ENCODE results near the gene CCDC169.

Gene CCDC169

DNA sequence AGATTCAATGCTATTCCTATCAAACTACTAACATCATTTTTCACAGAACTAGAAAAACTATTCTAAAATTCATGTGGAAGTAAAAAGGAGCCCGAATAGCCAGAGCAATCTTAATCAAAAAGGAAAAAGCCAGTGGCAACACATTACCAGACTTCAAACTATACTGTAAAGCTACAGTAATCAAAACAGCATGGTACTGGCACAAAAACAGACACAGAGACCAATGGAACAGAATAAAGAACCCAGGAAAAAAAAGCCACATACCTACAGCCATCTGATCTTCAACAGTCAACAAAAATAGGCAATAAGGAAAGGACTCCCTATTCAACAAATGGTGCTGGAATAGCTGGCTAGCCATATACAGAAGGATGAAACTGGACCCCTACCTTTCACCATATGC is 72.9 kb downstream of the CCDC169 start:
- Histone ChIP-seq H3K79me2 (ENCODE audit: insufficient read depth, low read length) (no peaks in the 10 kb centered on the region), H3K27ac (ENCODE audit: low read depth, low read length, poor library complexity, severe bottlenecking) (no peak overlapping the region), H3K9ac (ENCODE audit: low read length) (no peak overlapping the region), H2AFZ (ENCODE audit: low read length) (no peak overlapping the region), H3K4me2 (ENCODE audit: low read length) (no peak overlapping the region), H3K4me3 (ENCODE audit: low read depth, low read length, poor library complexity, severe bottlenecking) (no peak overlapping the region), H4K20me1 (ENCODE audit: insufficient read depth, low read length) (no peaks in the 10 kb centered on the region), H3K9me2 (ENCODE audit: low read depth, low read length) (no peaks in the 10 kb centered on the region), H3K4me1 (ENCODE audit: insufficient read depth, low read length, severe bottlenecking) (no peaks in the 10 kb centered on the region), H3F3A (ENCODE audit: insufficient read depth, low read length) (no peaks in the 10 kb centered on the region), H3K36me3 (ENCODE audit: insufficient read depth, low read length) (no peaks in the 10 kb centered on the region), H3K9me3 (ENCODE audit: low read length) (no peaks in the 10 kb centered on the region), H3K27me3 (ENCODE audit: insufficient read depth, low read length) (no peaks in the 10 kb centered on the region)
- TF ChIP-seq EZH2 (IDR thresholded peaks at IDR 0.05; ENCODE audit: borderline replicate concordance, low read length) = no peak
- TF ChIP-seq, protein P1, sequence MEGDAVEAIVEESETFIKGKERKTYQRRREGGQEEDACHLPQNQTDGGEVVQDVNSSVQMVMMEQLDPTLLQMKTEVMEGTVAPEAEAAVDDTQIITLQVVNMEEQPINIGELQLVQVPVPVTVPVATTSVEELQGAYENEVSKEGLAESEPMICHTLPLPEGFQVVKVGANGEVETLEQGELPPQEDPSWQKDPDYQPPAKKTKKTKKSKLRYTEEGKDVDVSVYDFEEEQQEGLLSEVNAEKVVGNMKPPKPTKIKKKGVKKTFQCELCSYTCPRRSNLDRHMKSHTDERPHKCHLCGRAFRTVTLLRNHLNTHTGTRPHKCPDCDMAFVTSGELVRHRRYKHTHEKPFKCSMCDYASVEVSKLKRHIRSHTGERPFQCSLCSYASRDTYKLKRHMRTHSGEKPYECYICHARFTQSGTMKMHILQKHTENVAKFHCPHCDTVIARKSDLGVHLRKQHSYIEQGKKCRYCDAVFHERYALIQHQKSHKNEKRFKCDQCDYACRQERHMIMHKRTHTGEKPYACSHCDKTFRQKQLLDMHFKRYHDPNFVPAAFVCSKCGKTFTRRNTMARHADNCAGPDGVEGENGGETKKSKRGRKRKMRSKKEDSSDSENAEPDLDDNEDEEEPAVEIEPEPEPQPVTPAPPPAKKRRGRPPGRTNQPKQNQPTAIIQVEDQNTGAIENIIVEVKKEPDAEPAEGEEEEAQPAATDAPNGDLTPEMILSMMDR (IDR thresholded peaks at IDR 0.05; ENCODE audit: low read length) = no peak

DNA sequence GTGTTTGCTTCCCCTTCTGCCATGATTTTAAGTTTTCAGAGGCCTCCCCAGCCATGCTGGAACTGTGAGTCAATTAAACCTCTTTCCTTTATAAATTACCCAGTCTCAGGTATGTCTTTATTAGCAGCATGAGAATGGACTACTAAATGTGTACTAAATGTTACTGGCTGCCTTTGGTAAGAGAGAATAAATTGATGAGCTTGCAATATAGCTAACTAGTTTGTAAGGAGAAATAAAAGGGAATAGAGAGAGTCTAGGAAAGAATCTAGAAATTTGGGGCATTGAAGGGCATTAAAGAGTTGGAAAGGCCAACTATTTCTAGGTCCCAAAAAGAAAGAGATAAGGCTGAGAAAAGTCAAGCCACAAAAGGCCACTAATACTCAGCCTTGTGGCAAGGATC is 77.7 kb downstream of the CCDC169 start:
- Histone ChIP-seq H3K27me3 (ENCODE audit: insufficient read depth, low read length) (no peaks in the 10 kb centered on the region), H4K20me1 (ENCODE audit: insufficient read depth, low read length) (no peaks in the 10 kb centered on the region), H3K4me2 (ENCODE audit: low read length) (no peak overlapping the region), H3K9me3 (ENCODE audit: low read length) (no peaks in the 10 kb centered on the region), H3K4me3 (ENCODE audit: low read depth, low read length, poor library complexity, severe bottlenecking) (no peak overlapping the region), H3K79me2 (ENCODE audit: insufficient read depth, low read length) (no peaks in the 10 kb centered on the region), H3F3A (ENCODE audit: insufficient read depth, low read length) (no peaks in the 10 kb centered on the region), H3K9me2 (ENCODE audit: low read depth, low read length) (no peaks in the 10 kb centered on the region), H3K36me3 (ENCODE audit: insufficient read depth, low read length) (no peaks in the 10 kb centered on the region), H3K9ac (ENCODE audit: low read length) (no peak overlapping the region), H2AFZ (ENCODE audit: low read length) (no peak overlapping the region), H3K27ac (ENCODE audit: low read depth, low read length, poor library complexity, severe bottlenecking) (no peak overlapping the region), H3K4me1 (ENCODE audit: insufficient read depth, low read length, severe bottlenecking) (no peaks in the 10 kb centered on the region)
- TF ChIP-seq EZH2 (IDR thresholded peaks at IDR 0.05; ENCODE audit: borderline replicate concordance, low read length) = no peak
- TF ChIP-seq, protein P1 (IDR thresholded peaks at IDR 0.05; ENCODE audit: low read length) = no peak

GRCh38 chr13:36217456-36217855 is 80.2 kb downstream of the CCDC169 start:
- Histone ChIP-seq H3K9me3 (ENCODE audit: low read length) (no peaks in the 10 kb centered on the region), H3K36me3 (ENCODE audit: insufficient read depth, low read length) (no peaks in the 10 kb centered on the region), H3K9ac (ENCODE audit: low read length) (no peak overlapping the region), H3K4me1 (ENCODE audit: insufficient read depth, low read length, severe bottlenecking) (no peaks in the 10 kb centered on the region), H3F3A (ENCODE audit: insufficient read depth, low read length) (no peaks in the 10 kb centered on the region), H4K20me1 (ENCODE audit: insufficient read depth, low read length) (no peaks in the 10 kb centered on the region), H3K27ac (ENCODE audit: low read depth, low read length, poor library complexity, severe bottlenecking) (no peak overlapping the region), H3K9me2 (ENCODE audit: low read depth, low read length) (no peaks in the 10 kb centered on the region), H3K79me2 (ENCODE audit: insufficient read depth, low read length) (no peaks in the 10 kb centered on the region), H3K27me3 (ENCODE audit: insufficient read depth, low read length) (no peaks in the 10 kb centered on the region), H2AFZ (ENCODE audit: low read length) (no peak overlapping the region), H3K4me3 (ENCODE audit: low read depth, low read length, poor library complexity, severe bottlenecking) (no peak overlapping the region), H3K4me2 (ENCODE audit: low read length) (no peak overlapping the region)
- TF ChIP-seq, protein P1 (IDR thresholded peaks at IDR 0.05; ENCODE audit: low read length) = no peak
- TF ChIP-seq EZH2 (IDR thresholded peaks at IDR 0.05; ENCODE audit: borderline replicate concordance, low read length) = no peak

Measured in OCI-LY1 (cell line).